OCI-M2 (cell line): ENCODE measurements around the gene PALMD.

Source experiments
- DNase-seq: peaks from one replicate; lab custom pipeline; 2025; ENCODE audit not compliant: unreplicated experiment; lab: John Stamatoyannopoulos, UW

Gene PALMD

GRCh38 chr1:99645699-99646531 lies at the start of gene PALMD:
Gene PALMD (plus strand): TSS chr1:99646113. CDS start chr1:99646318, 205 bp downstream.
- DNase-seq, result no peak

- DNase-seq, result no peak
Observed at GRCh38 chr1:99598738-99599411, 47.0 kb upstream of the PALMD start.

GRCh38 chr1:99599678-99600175 lies 46.2 kb upstream of the PALMD start:
- no peak for DNase-seq

GRCh38 chr1:99600782-99601181 lies 45.1 kb upstream of the PALMD start:
- DNase-seq, result no peak

GRCh38 chr1:99601208-99601607 lies 44.7 kb upstream of the PALMD start:
- DNase-seq, result no peak

- no peak for DNase-seq
Observed at GRCh38 chr1:99601709-99602403, 44.1 kb upstream of the PALMD start.

- DNase-seq, result no peak
Observed at GRCh38 chr1:99602404-99602969, 43.4 kb upstream of the PALMD start.

GRCh38 chr1:99603699-99604560 lies 42.0 kb upstream of the PALMD start:
- DNase-seq, result no peak

- DNase-seq, result no peak
Observed at GRCh38 chr1:99606306-99606705, 39.6 kb upstream of the PALMD start.

GRCh38 chr1:99607590-99607989 lies 38.3 kb upstream of the PALMD start:
- no peak for DNase-seq

GRCh38 chr1:99608058-99608457 lies 37.9 kb upstream of the PALMD start:
- no peak for DNase-seq

GRCh38 chr1:99613716-99614115 lies 32.2 kb upstream of the PALMD start:
- DNase-seq, result no peak

- no peak for DNase-seq
Observed at GRCh38 chr1:99614728-99615127, 31.2 kb upstream of the PALMD start.

- no peak for DNase-seq
Observed at GRCh38 chr1:99619583-99619982, 26.3 kb upstream of the PALMD start.

GRCh38 chr1:99621340-99621901 lies 24.5 kb upstream of the PALMD start:
- no peak for DNase-seq

- no peak for DNase-seq
Observed at GRCh38 chr1:99622702-99623347, 23.1 kb upstream of the PALMD start.

GRCh38 chr1:99623554-99623953 lies 22.4 kb upstream of the PALMD start:
- no peak for DNase-seq

GRCh38 chr1:99627615-99628014 lies 18.3 kb upstream of the PALMD start:
- no peak for DNase-seq

- DNase-seq, result no peak
Observed at GRCh38 chr1:99629164-99629563, 16.7 kb upstream of the PALMD start.
